GM12878 (cell line): Measurements from ENCODE around the gene RANGAP1. TPM values are rescaled to one million over a fixed set of nuclear protein-coding genes. Genes with fewer than 3 reads are reported as not detected.

Experiments used
- ATAC-seq: fragments of 200-7000 bp; cut with Tn5 transposase; 3 replicates; pipeline ENCODE4 v1.9.1; 2020; ENCODE audit warnings: mild to moderate bottlenecking, moderate library complexity
- BruUV-seq: library from RNA; stranded (reverse); fragments of 400-500 nt; replicated peaks from 2 replicates; lab custom pipeline; 2021; lab: Mats Ljungman, UMichigan
- CTCF ChIA-PET: fragments of 300-600 bp; sonication (Branson Sonifier 250); formaldehyde crosslinking; extraction: SDS; loops from one replicate; lab custom pipeline; 2021; ENCODE audit warnings: inconsistent platforms; lab: Yijun Ruan, JAX
- POLR2A ChIA-PET: fragments of 350-600 bp; formaldehyde crosslinking; extraction: SDS; loops from one replicate; lab custom pipeline; 2021; ENCODE audit warnings: inconsistent platforms; lab: Charles Lee
- RAD21 ChIA-PET: fragments of 300-600 bp; sonication (Branson Sonifier 250); formaldehyde crosslinking; loops from one replicate; lab custom pipeline; 2023; ENCODE audit warnings: antibody characterized with exemption; ENCODE audit not compliant: unreplicated experiment; lab: Charles Lee
- SMC1A ChIA-PET: fragments of 300-600 bp; sonication (Branson Sonifier 250); formaldehyde crosslinking; loops from one replicate; lab custom pipeline; 2023; ENCODE audit not compliant: unreplicated experiment, uncharacterized antibody; lab: Charles Lee
- DNase-seq: peaks from one replicate; pipeline ENCODE4 v3.0.0-alpha.2; 2011; ENCODE audit warnings: low read depth, low spot score
- FAIRE-seq: peaks from 3 replicates; lab custom pipeline; 2011; peaks lifted over from hg19 to GRCh38; lab: Jason Lieb, UNC
- H2AFZ ChIP-seq: 2 replicates; pipeline ENCODE4 v1.6.0; 2011; ENCODE audit warnings: low read depth, low read length, control low read depth; ENCODE audit not compliant: control insufficient read depth
- H3K27ac ChIP-seq: 2 replicates; pipeline ENCODE4 v1.5.1; 2011; ENCODE audit warnings: control low read depth; ENCODE audit not compliant: control insufficient read depth, insufficient read depth
- H3K27me3 ChIP-seq, 2 experiments: replicated peaks in 1 of 2; 2 replicates each; pipeline versions ENCODE4 v1.6.0 to v1.6.1; 2011; ENCODE audit warnings: low read length in 1 of 2; ENCODE audit not compliant: control insufficient read depth in 2 of 2, insufficient read depth in 2 of 2
- H3K36me3 ChIP-seq, 2 experiments: 2 replicates each; pipeline ENCODE4 v1.5.1; 2011; ENCODE audit warnings: low read length in 1 of 2; ENCODE audit not compliant: control insufficient read depth in 2 of 2, insufficient read depth in 2 of 2
- H3K4me1 ChIP-seq: 2 replicates; pipeline ENCODE4 v1.6.1; 2011; ENCODE audit warnings: mild to moderate bottlenecking, low read length, moderate library complexity, mixed read lengths; ENCODE audit not compliant: control insufficient read depth, insufficient read depth
- H3K4me2 ChIP-seq: 2 replicates; pipeline ENCODE4 v1.6.0; 2011; ENCODE audit warnings: control low read depth; ENCODE audit not compliant: control insufficient read depth, insufficient read depth
- H3K4me3 ChIP-seq: fragments of 200-600 bp; sonication (generic); 2 replicates; pipeline ENCODE4 v1.5.1; 2016
- H3K79me2 ChIP-seq: 2 replicates; pipeline ENCODE4 v1.6.0; 2011; ENCODE audit warnings: low read length; ENCODE audit not compliant: control insufficient read depth, insufficient read depth
- H3K9ac ChIP-seq: 2 replicates; pipeline ENCODE4 v1.8.0; 2011; ENCODE audit warnings: low read length, control low read depth, mixed read lengths; ENCODE audit not compliant: control insufficient read depth, insufficient read depth
- H3K9me3 ChIP-seq: replicated peaks from 3 replicates; pipeline ENCODE4 v1.5.1; 2011; ENCODE audit warnings: mild to moderate bottlenecking, low read length; ENCODE audit not compliant: control insufficient read depth, insufficient read depth
- H4K20me1 ChIP-seq: 2 replicates; pipeline ENCODE4 v1.6.0; 2011; ENCODE audit not compliant: control insufficient read depth, insufficient read depth
- BACH1 ChIP-seq: fragments of 450-650 bp; IDR thresholded peaks from 2 replicates; pipeline ENCODE4 v1.6.1; 2017; ENCODE audit warnings: mild to moderate bottlenecking, borderline replicate concordance
- EGR1 ChIP-seq, 2 experiments: IDR thresholded peaks; 1 replicate in 1 of 2; 2 replicates in 1 of 2; pipeline ENCODE4 v1.6.1; 2011 to 2012; ENCODE audit warnings: low read depth in 2 of 2, low read length in 2 of 2, borderline replicate concordance in 1 of 2, mild to moderate bottlenecking in 1 of 2, moderate library complexity in 1 of 2
- FOXK2 ChIP-seq: fragments of 450-650 bp; IDR thresholded peaks from 2 replicates; pipeline ENCODE4 v1.6.1; 2017; ENCODE audit warnings: mild to moderate bottlenecking, moderate library complexity
- FOXM1 ChIP-seq: IDR thresholded peaks from 2 replicates; pipeline ENCODE4 v1.6.1; 2012; ENCODE audit warnings: low read depth, mild to moderate bottlenecking, inconsistent platforms, low read length, moderate library complexity
- HDAC6 ChIP-seq: fragments of 200-600 bp; sonication (generic); IDR thresholded peaks from one replicate; pipeline ENCODE4 v1.8.0; 2017; ENCODE audit warnings: antibody characterized with exemption; ENCODE audit not compliant: unreplicated experiment
- PAX5 ChIP-seq: IDR thresholded peaks from 2 replicates; pipeline ENCODE4 v1.6.1; 2011; ENCODE audit warnings: low read depth, low read length, borderline replicate concordance
- RAD21 ChIP-seq: IDR thresholded peaks from 2 replicates; pipeline ENCODE4 v1.6.1; 2011; ENCODE audit warnings: mild to moderate bottlenecking, low read depth, low read length, moderate library complexity; ENCODE audit not compliant: insufficient read depth
- SREBF2 ChIP-seq: IDR thresholded peaks from 2 replicates; pipeline ENCODE4 v1.6.1; 2012; ENCODE audit warnings: mild to moderate bottlenecking, low read length
- STAT3 ChIP-seq: IDR thresholded peaks from 2 replicates; pipeline ENCODE4 v1.6.1; 2011; ENCODE audit warnings: low read depth, low read length, improper control_type of control experiment
- USF1 ChIP-seq: IDR thresholded peaks from 2 replicates; pipeline ENCODE4 v1.6.1; 2011; ENCODE audit warnings: borderline replicate concordance, low read depth, mild to moderate bottlenecking, moderate library complexity, mixed read lengths, low read length; ENCODE audit not compliant: insufficient read depth; ENCODE audit errors: extremely low read length
- WGBS: methylation state at CpG from one replicate; pipeline ENCODE4 v1.1.6; 2016; ENCODE audit warnings: low lambda C conversion rate; ENCODE audit not compliant: insufficient replicate concordance, insufficient coverage; ENCODE audit errors: missing lambda C conversion rate; 5-methylcytosine and 5-hydroxymethylcytosine counted together
- in situ Hi-C: fragments of 300-500 bp; cut with MboI; formaldehyde crosslinking; loops from 9 replicates; pipeline ENCODE4 v1.14.3; 2018; ENCODE audit warnings: mixed read lengths
- intact Hi-C: fragments of 100-400 bp; cut with micrococcal nuclease; formaldehyde crosslinking; loops from one replicate; pipeline ENCODE4 v1.14.2; 2022; ENCODE audit not compliant: unreplicated experiment
- polyA plus RNA-seq, 11 experiments: library from polyadenylated mRNA; depleted of rRNA in 4 of 11; unstranded in 6 of 11; stranded (reverse) in 5 of 11; fragments of >200 nt; fragmentation: Nextera tagmentation in 4 of 11; fragmentation: Illumina TruSeq in 1 of 11; extraction: Ambion mirVana in 4 of 11; extraction: Trizol in 1 of 11; gene quantifications; 1 replicate in 1 of 11; 2 replicates in 10 of 11; pipeline versions ENCODE4 v1.2.1 to v1.2.3, GENCODE V29; 2011 to 2016; ENCODE audit warnings: inconsistent platforms in 2 of 11, missing spikeins in 2 of 11, low read depth in 1 of 11
- total RNA-seq, 4 experiments: library from RNA; depleted of rRNA in 3 of 4; stranded (reverse); fragments of >200 nt in 3 of 4; fragmentation: Illumina TruSeq in 1 of 4; extraction: Trizol in 1 of 4; gene quantifications; 2 replicates each; pipeline versions ENCODE4 v1.2.1 to v1.2.3, GENCODE V29; 2013 to 2021

Gene RANGAP1
- total and polyA plus RNA-seq, 10 of the 15 experiments (the other 5 are each of a cell fraction or from before 2014, with no cell fraction given): 2.5 to 109 (median 60.2) TPM

GRCh38 chr22:41241133-41241676, 44.8 kb downstream of the RANGAP1 start:
- ATAC-seq (no peak), DNase-seq (no peak)
- Histone ChIP-seq H3K27ac (no peak overlapping the region), H3K79me2 (no peaks in the 10 kb centered on the region), H4K20me1 (no peaks in the 10 kb centered on the region), H3K4me2 (no peak overlapping the region), H3K9ac (no peak overlapping the region), H3K9me3 (no peaks in the 10 kb centered on the region), H3K36me3 (peaks cover 0 to 9% of the 10 kb centered on the region in 2 experiments; a peak in 2 of 4 replicates)
- BruUV-seq: no TSS peak
- in situ Hi-C loops: no loop called here
- WGBS: 82% methylated on average over 7 of the region's 7 CpGs
- no peak for TF ChIP-seq EGR1 (IDR thresholded peaks at IDR 0.05; ENCODE audit: borderline replicate concordance in 1 of 2, low read depth in 2 of 2, low read length in 2 of 2)
- TF ChIP-seq SREBF2: no peak
- TF ChIP-seq RAD21: no peak
- no peak for TF ChIP-seq BACH1
- TF ChIP-seq USF1: no peak
- TF ChIP-seq STAT3: no peak
- TF ChIP-seq FOXK2: no peak
- no peak for TF ChIP-seq HDAC6
- no peak for TF ChIP-seq PAX5
- no peak for TF ChIP-seq FOXM1
- TF ChIP-seq, all 136 proteins: peak for 0
- peaks cover 3% of the 10 kb centered on the region; the same call in 1 of the 2 replicates for H3K4me1 ChIP-seq
- ChIA-PET POLR2A (interaction anchor here (0.6 kb wide), 1 partner anchor 318 kb away, joined by 3 read pairs; no protein-coding TSS in a partner anchor), SMC1A (interaction anchor here (1.1 kb wide), 1 partner anchor 15 kb away, joined by 3 read pairs; no protein-coding TSS in a partner anchor), CTCF (interaction anchor here (0.6 kb wide), 1 partner anchor 318 kb away, joined by 3 read pairs; no protein-coding TSS in a partner anchor), RAD21 (no interaction called here)
- H3K27me3 ChIP-seq: no peaks in the 10 kb centered on the region; a peak in 1 of 4 replicates
- H2AFZ ChIP-seq: no peak overlapping the region
- no peak for FAIRE-seq
- intact Hi-C loops: no loop called here
- H3K4me3 ChIP-seq: no peak overlapping the region
